Effector memory CD8-positive, alpha-beta T cell (primary cell): ENCODE data around the gene CUL5.
"Not testable (repeated sequence)": the region's sequence is repeated elsewhere in the genome, so short reads cannot be mapped to it uniquely, and the experiment has no call there.

Experiments used
- ATAC-seq: fragments of 150-1000 bp; cut with Tn5 transposase; replicated peaks from 2 replicates; pipeline ENCODE4 v1.10.0; 2021; ENCODE audit warnings: mild to moderate bottlenecking, moderate library complexity
- DNase-seq, 3 experiments: peaks; one replicate each; pipeline ENCODE4 v3.0.0; 2021
- H3K27ac Mint-ChIP-seq, 2 donors: one replicate each; pipeline ENCODE4 v1.8.0; 2022; ENCODE audit warnings: mild to moderate bottlenecking in 2 of 2, mixed read lengths in 2 of 2, moderate library complexity in 2 of 2
- H3K27me3 Mint-ChIP-seq, 2 donors: one replicate each; pipeline ENCODE4 v1.8.0; 2022; ENCODE audit warnings: mixed read lengths in 2 of 2
- H3K36me3 Mint-ChIP-seq: one replicate; pipeline ENCODE4 v1.8.0; 2022; ENCODE audit warnings: mild to moderate bottlenecking, moderate library complexity, mixed read lengths; ENCODE audit not compliant: insufficient read depth
- H3K4me1 Mint-ChIP-seq, 2 donors: one replicate each; pipeline ENCODE4 v1.8.0; 2022; ENCODE audit warnings: low read depth in 2 of 2, mixed read lengths in 2 of 2
- H3K4me3 Mint-ChIP-seq, 2 donors: one replicate each; pipeline ENCODE4 v1.8.0; 2022; ENCODE audit warnings: mild to moderate bottlenecking in 2 of 2, mixed read lengths in 2 of 2, moderate library complexity in 2 of 2
- H3K9me3 Mint-ChIP-seq, 2 donors: one replicate each; pipeline ENCODE4 v1.8.0; 2022; ENCODE audit warnings: mixed read lengths in 2 of 2

CUL5 gene

DNA sequence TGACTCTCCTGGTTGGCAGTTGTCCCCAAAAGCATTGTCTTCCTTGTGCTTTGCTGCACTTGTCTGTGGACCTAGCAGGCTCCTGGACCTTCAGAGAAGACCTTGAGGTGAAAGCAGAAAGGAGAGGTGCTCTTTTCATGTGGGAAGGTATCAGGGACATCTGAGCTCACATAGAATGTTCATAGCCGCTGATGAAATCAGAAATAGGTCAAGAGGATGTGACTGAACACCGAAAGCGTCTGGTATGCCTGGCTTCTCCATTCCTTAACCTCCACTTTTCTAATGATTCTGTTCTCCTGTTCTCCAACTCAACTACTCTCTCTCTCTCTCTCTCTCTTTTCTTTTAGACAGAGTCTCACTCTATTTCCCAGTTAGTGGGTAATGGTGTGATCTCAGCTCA lies 6.2 kb upstream of the CUL5 start:
- H3K27me3 Mint-ChIP-seq = peaks cover 6 to 8% of the 10 kb centered on the region in 2 donors

GRCh38 chr11:108003623-108004022 lies 5.1 kb upstream of the CUL5 start:
- ATAC-seq (no peak), DNase-seq (no peak)
- peaks cover 0 to 7% of the 10 kb centered on the region in 2 donors for H3K4me1 Mint-ChIP-seq
- peaks cover 6 to 8% of the 10 kb centered on the region in 2 donors for H3K27me3 Mint-ChIP-seq
- H3K27ac Mint-ChIP-seq = no peak overlapping the region
- H3K4me3 Mint-ChIP-seq = no peak overlapping the region
- H3K36me3 Mint-ChIP-seq = peaks cover 5% of the 10 kb centered on the region
- no peaks in the 10 kb centered on the region for H3K9me3 Mint-ChIP-seq

More for the DNA sequence above, 6.2 kb upstream of the CUL5 start:
- H3K27ac Mint-ChIP-seq = no peak overlapping the region
- no peak for ATAC-seq
- no peak for DNase-seq
- H3K36me3 Mint-ChIP-seq = no peaks in the 10 kb centered on the region
- H3K4me3 Mint-ChIP-seq = no peak overlapping the region
- peaks cover 0 to 3% of the 10 kb centered on the region in 2 donors for H3K4me1 Mint-ChIP-seq
- no peaks in the 10 kb centered on the region for H3K9me3 Mint-ChIP-seq

- H3K27ac Mint-ChIP-seq = peak overlapping the region in 1 of 2 donors; percentile 100
- no peaks in the 10 kb centered on the region for H3K9me3 Mint-ChIP-seq
- peaks cover 12 to 18% of the 10 kb centered on the region in 2 donors for H3K4me1 Mint-ChIP-seq
- peaks cover 25% of the 10 kb centered on the region for H3K36me3 Mint-ChIP-seq
- ATAC-seq (no peak), DNase-seq (no peak)
- H3K4me3 Mint-ChIP-seq = peak overlapping the region in 1 of 2 donors; percentile 37
- H3K27me3 Mint-ChIP-seq = no peaks in the 10 kb centered on the region
Observed at GRCh38 chr11:108007819-108008218, 879 bp upstream of the CUL5 start.

GRCh38 chr11:108009497-108010370 lies 1.0 kb downstream of the CUL5 start:
- Mint-ChIP-seq H3K27ac (peak overlapping the region; percentile 99 to 100), H3K27me3 (no peaks in the 10 kb centered on the region), H3K4me1 (peaks cover 12 to 18% of the 10 kb centered on the region in 2 donors), H3K9me3 (no peaks in the 10 kb centered on the region), H3K4me3 (peak overlapping the region in 1 of 2 donors; percentile 99), H3K36me3 (peaks cover 25% of the 10 kb centered on the region)
- DNase-seq (peak in 2 of 3 experiments; percentile 2 to 4), ATAC-seq (no peak)

- Mint-ChIP-seq H3K4me1 (peaks cover 31 to 39% of the 10 kb centered on the region in 2 donors), H3K27ac (no peak overlapping the region), H3K9me3 (no peaks in the 10 kb centered on the region), H3K4me3 (no peak overlapping the region), H3K36me3 (peaks cover 32% of the 10 kb centered on the region), H3K27me3 (no peaks in the 10 kb centered on the region)
- ATAC-seq = no peak
- DNase-seq = no peak
Observed at GRCh38 chr11:108012139-108012725, 3.5 kb downstream of the CUL5 start.

- Mint-ChIP-seq H3K4me1 (peaks cover 34 to 54% of the 10 kb centered on the region in 2 donors), H3K4me3 (no peak overlapping the region), H3K27ac (peak overlapping the region; percentile 74 to 88), H3K9me3 (no peaks in the 10 kb centered on the region), H3K36me3 (peaks cover 13% of the 10 kb centered on the region), H3K27me3 (no peaks in the 10 kb centered on the region)
- ATAC-seq = no peak
- no peak for DNase-seq
Observed at GRCh38 chr11:108016647-108017046, 7.9 kb downstream of the CUL5 start.

GRCh38 chr11:108018708-108019107 lies 10.0 kb downstream of the CUL5 start:
- Mint-ChIP-seq H3K9me3 (no peaks in the 10 kb centered on the region), H3K36me3 (peaks cover 13% of the 10 kb centered on the region), H3K27me3 (no peaks in the 10 kb centered on the region), H3K27ac (peak overlapping the region in 1 of 2 donors; percentile 38), H3K4me3 (no peak overlapping the region), H3K4me1 (peaks cover 38 to 63% of the 10 kb centered on the region in 2 donors)
- no peak for DNase-seq
- ATAC-seq = no peak

DNA sequence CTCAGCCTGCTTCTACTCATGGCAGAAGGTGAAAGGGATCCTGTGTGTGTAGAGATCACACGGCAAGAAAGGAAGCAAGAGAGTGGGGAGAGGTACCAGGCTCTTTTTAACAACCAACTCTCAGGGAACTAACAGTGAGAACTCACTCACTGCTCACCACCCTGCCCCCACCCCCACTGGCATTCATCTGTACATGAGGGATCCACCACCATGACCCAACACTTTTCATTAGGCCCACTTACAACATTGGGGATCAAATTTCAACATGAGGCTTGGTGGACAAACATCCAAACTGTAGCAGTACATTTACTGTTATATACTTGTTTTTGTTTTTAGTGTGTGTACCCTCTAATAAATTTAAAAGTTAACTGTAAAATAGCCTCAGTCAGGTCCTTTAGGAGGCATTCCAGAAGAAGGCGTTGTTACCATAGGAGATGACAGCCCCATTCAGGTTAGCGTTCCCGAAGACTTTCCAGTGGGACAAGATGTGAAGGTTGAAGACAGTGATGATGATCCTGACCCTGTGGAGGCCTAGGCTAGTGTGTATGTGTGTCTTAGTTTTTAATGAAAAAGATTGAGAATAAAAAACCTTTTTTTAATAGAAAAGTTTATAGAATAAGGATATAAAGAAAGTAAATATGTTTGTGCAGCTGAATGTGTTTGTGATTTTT lies 11.3 kb downstream of the CUL5 start:
- peaks cover 41 to 72% of the 10 kb centered on the region in 2 donors for H3K4me1 Mint-ChIP-seq
- ATAC-seq (no peak), DNase-seq (no peak)
- no peaks in the 10 kb centered on the region for H3K9me3 Mint-ChIP-seq
- no peak overlapping the region for H3K4me3 Mint-ChIP-seq
- no peak overlapping the region for H3K27ac Mint-ChIP-seq
- H3K36me3 Mint-ChIP-seq = peaks cover 11% of the 10 kb centered on the region
- no peaks in the 10 kb centered on the region for H3K27me3 Mint-ChIP-seq

GRCh38 chr11:108025387-108026080 lies 16.8 kb downstream of the CUL5 start:
- Mint-ChIP-seq H3K4me3 (peak overlapping the region in 1 of 2 donors; percentile 28), H3K27me3 (no peaks in the 10 kb centered on the region), H3K27ac (peak overlapping the region; percentile 33 to 82), H3K4me1 (peaks cover 39 to 66% of the 10 kb centered on the region in 2 donors), H3K36me3 (peaks cover 7% of the 10 kb centered on the region), H3K9me3 (no peaks in the 10 kb centered on the region)
- DNase-seq = no peak
- ATAC-seq = no peak

DNA sequence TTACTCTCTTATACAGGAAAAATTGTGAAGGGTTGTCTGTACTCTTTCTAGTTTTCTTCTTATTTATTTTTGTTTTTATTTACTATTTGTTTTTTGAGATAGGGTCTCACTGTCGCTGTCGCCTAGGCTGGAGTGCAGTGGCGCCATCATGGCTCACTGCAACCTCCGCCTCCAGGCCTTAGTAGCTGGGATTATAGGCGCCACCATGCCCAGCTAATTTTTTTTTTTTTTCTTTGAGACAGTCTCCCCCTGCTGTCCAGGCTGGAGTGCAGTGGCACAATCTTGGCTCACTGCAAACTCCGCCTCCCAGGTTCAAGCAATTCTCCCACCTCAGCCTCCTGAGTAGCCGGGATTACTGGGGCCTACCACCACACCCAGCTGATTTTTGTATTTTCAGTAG lies 18.4 kb downstream of the CUL5 start:
- Mint-ChIP-seq H3K4me3 (no peak overlapping the region), H3K36me3 (peaks cover 7% of the 10 kb centered on the region), H3K4me1 (peaks cover 33 to 57% of the 10 kb centered on the region in 2 donors), H3K9me3 (no peaks in the 10 kb centered on the region), H3K27me3 (no peaks in the 10 kb centered on the region), H3K27ac (peak overlapping the region in 1 of 2 donors; percentile 47)
- no peak for DNase-seq
- no peak for ATAC-seq

DNA sequence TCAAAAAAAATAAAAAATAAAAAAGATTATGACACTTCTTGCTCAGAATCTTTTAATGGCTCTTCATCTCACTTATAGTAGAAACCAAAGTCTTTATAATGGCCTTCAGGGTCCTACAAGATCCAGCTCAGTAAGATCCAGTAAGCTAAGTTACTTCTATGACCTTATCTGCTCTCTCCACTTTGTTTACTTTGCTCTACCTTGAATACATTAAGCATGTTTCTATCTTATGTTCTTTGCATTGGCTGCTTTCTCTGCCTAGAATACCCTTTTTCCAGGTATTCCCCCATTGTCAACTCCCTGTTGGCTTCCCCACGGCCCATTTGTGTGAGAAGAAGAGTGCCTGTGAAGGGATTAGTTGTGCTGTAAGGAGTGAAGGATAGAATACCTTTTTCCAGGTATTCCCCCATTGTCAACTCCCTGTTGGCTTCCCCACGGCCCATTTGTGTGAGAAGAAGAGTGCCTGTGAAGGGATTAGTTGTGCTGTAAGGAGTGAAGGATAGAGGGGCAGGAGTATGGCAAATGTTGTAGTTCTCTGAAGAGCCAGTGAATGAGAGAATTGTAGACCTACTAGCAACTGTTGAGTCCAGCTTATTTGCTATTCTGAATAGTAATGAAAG lies 20.2 kb downstream of the CUL5 start:
- Mint-ChIP-seq H3K27ac (peak overlapping the region; percentile 39 to 47), H3K36me3 (peaks cover 11% of the 10 kb centered on the region), H3K4me1 (peaks cover 41 to 57% of the 10 kb centered on the region in 2 donors)
- not testable (repeated sequence) for DNase-seq, ATAC-seq, H3K4me3 Mint-ChIP-seq, H3K9me3 Mint-ChIP-seq, H3K27me3 Mint-ChIP-seq

- Mint-ChIP-seq H3K27ac (peak overlapping the region in 1 of 2 donors; percentile 24), H3K4me1 (peaks cover 22 to 34% of the 10 kb centered on the region in 2 donors), H3K36me3 (peaks cover 36% of the 10 kb centered on the region)
- H3K4me3 Mint-ChIP-seq, DNase-seq, H3K9me3 Mint-ChIP-seq, H3K27me3 Mint-ChIP-seq, ATAC-seq: not testable (repeated sequence)
Observed at GRCh38 chr11:108031604-108032003, 22.9 kb downstream of the CUL5 start.
